KOPT-K1 (cell line): ENCODE measurements around the gene ITGB7.

Experiments used
- H3K27ac ChIP-seq: fragments of 200-600 bp; sonication (generic); 2 replicates; pipeline ENCODE4 v1.5.1; 2016; ENCODE audit warnings: antibody characterized with exemption, mild to moderate bottlenecking, low read depth, low read length; ENCODE audit not compliant: poor library complexity, severe bottlenecking
- H3K36me3 ChIP-seq: fragments of 200-600 bp; sonication (generic); 2 replicates; pipeline ENCODE4 v1.5.1; 2017; ENCODE audit warnings: antibody characterized with exemption, mild to moderate bottlenecking, low read length, moderate library complexity; ENCODE audit not compliant: insufficient read depth
- H3K9me3 ChIP-seq: fragments of 200-600 bp; sonication (generic); 2 replicates; pipeline ENCODE4 v1.5.1; 2017; ENCODE audit warnings: antibody characterized with exemption, low read length, mild to moderate bottlenecking; ENCODE audit not compliant: insufficient read depth, poor library complexity, severe bottlenecking

Gene ITGB7, protein sequence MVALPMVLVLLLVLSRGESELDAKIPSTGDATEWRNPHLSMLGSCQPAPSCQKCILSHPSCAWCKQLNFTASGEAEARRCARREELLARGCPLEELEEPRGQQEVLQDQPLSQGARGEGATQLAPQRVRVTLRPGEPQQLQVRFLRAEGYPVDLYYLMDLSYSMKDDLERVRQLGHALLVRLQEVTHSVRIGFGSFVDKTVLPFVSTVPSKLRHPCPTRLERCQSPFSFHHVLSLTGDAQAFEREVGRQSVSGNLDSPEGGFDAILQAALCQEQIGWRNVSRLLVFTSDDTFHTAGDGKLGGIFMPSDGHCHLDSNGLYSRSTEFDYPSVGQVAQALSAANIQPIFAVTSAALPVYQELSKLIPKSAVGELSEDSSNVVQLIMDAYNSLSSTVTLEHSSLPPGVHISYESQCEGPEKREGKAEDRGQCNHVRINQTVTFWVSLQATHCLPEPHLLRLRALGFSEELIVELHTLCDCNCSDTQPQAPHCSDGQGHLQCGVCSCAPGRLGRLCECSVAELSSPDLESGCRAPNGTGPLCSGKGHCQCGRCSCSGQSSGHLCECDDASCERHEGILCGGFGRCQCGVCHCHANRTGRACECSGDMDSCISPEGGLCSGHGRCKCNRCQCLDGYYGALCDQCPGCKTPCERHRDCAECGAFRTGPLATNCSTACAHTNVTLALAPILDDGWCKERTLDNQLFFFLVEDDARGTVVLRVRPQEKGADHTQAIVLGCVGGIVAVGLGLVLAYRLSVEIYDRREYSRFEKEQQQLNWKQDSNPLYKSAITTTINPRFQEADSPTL

DNA sequence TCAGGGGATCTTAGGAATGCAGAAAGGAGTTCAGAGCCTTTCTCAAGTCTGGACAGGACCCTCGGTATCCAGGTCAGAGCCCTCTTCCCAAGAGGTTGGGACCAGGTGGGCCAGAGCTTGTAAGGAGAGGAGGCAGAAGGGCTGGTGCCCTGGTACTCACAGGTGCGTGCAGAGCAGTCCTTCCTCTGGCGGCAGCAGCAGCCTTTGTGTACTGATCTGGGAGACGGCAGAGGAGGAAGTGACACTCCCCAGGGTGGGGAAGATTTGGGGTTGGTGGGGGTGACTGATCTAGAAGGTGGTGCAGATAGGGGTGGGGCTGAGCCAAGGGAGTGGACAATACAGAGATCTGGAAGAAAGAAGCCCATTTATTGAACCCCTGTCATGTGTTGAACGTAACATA lies at the start of gene ITGB7:
ITGB7 (minus strand) TSS at position 210 of the 400 bp plus-strand sequence. CDS start 6,808 bp downstream, outside the sequence.
- Histone ChIP-seq H3K9me3 (no peaks in the 10 kb centered on the region), H3K27ac (peak within 1 kb of the TSS; percentile 15), H3K36me3 (no peaks in the 10 kb centered on the region)

DNA sequence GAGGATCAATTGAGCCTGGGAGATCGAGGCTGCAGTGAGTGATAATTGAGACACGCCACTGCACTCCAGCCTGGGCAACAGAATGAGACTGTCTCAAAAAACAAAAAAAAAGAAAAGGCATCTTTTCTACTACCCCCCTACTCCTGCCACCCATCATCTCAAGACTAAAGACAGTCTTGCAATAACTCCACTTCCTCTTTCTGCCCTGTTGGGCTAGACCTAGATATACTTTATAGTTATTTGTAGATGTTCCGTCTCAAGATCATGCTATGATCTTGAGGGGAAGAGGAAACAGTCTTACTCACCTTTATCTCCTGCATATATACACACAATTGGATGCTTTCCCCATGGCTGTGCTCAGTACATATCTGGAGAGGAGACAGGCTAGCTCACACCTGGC lies 48.9 kb upstream of the ITGB7 start:
- H3K36me3 ChIP-seq, result peaks cover 27% of the 10 kb centered on the region
- no peaks in the 10 kb centered on the region for H3K9me3 ChIP-seq
- no peak overlapping the region for H3K27ac ChIP-seq

DNA sequence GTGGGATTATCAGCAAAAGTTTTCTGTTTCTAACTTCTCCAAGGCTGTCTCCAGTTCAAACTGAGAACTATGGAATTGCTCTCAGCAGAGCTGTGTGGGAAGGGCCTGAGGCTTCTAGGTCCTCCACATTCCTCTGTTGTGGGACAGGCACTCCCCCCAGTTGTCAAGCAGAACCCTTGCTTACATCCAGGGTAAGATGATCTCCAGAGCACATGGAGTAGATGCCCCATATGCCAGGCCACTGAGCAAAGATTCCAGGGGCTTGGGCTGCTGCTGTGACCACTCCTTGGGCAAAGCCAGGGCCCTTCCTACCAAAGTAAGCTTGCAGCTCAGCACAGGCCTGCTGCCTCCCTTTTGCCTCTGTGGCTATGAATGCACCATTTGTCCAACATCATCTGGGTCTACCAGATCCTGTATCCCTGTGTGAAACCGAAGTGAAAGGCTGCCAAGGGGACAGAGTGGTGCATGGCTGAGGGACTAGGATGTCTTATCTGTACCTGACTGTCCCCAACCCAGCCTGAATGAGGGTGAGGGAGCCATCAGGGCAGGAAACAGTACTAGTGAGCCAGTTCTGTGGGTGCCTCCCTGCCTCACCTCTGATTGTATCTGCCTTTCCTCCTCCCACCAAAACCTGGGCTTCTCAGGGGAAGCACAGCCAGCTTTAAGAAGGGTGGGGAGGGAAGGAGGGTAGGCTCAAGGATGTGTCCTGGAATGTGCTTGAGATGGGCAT lies 47.9 kb upstream of the ITGB7 start:
- no peak overlapping the region for H3K27ac ChIP-seq
- H3K9me3 ChIP-seq, result no peaks in the 10 kb centered on the region

DNA sequence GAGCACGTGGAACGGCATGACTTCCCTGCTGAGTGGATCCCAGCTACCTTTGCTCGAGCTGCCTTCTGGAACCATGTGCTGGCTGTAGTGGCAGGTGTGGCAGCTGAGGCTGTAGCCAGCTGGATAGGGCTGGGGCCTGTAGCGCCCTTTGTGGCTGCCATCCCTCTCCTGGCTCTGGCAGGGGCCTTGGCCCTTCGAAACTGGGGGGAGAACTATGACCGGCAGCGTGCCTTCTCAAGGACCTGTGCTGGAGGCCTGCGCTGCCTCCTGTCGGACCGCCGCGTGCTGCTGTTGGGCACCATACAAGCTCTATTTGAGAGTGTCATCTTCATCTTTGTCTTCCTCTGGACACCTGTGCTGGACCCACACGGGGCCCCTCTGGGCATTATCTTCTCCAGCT lies 46.2 kb upstream of the ITGB7 start:
- Histone ChIP-seq H3K9me3 (no peaks in the 10 kb centered on the region), H3K27ac (peak overlapping the region; percentile 75), H3K36me3 (peaks cover 27% of the 10 kb centered on the region)

More for the DNA sequence above, 47.9 kb upstream of the ITGB7 start:
- peaks cover 27% of the 10 kb centered on the region for H3K36me3 ChIP-seq

DNA sequence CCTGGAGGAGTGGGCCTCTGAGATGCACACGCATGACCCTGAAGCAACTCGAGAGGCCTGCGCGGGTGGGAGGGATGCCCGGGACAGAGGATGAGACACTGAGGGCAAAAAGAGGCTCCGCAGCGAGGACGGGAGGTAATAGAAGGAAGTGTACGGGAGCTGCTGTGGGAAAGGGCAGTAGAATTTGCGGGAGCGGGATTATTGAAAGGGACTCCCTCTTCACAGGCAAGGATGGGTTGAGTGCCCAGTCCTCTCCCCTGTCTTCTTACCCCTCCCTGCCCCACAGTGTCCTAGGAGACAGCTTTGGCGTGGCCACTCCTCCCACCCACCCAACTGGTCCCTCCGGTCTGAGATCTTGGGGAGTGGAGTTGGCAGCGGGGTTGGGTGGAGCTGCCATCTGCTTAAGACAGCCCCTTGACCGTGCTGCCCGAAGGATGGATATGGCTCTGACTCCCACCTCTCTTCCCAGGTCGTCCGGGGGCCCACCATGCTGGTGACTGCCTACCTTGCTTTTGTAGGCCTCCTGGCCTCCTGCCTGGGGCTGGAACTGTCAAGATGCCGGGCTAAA lies 45.4 kb upstream of the ITGB7 start:
- peak overlapping the region; percentile 75 for H3K27ac ChIP-seq
- H3K36me3 ChIP-seq, result peaks cover 27% of the 10 kb centered on the region
- H3K9me3 ChIP-seq, result no peaks in the 10 kb centered on the region

DNA sequence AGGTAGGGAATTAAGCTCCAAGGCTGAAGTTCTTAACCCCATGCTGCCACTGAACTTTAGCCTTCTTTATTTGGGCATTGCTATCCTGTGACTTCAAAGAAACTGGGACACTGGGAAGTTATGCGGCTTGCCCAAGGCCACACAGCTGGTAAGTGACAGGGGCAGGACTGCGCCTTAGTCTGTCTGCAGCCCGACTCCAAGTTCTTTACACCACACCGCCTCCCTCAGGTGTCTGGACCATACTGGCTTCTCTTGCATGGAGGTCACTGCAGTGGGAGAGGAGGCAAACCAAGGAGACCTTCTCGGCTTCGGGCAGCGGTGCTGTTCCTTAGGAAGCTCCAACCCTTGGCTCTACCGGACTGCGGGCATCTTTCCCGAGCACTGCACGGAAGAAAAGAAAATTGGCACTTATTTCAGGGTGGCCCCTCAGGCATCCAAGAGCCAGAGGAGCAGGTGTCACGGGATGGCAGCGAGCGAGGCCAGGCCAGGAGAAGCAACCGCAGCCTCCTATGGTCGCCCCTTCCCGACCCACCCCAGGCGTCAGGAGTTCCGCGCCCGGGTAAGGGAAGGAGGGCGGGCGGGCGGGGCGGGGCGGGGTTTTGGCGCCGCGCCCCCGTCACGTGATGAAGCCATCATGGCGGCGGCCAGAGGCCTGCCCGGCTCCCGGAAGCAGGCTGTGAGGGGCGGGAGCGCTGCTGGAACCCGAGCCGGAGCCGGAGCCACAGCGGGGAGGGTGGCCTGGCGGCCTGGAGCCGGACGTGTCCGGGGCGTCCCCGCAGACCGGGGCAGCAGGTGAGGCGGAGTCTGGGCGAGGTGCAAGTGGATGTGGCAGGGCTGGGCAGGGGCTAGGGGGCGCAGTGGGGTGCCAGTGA lies 44.7 kb upstream of the ITGB7 start:
- H3K36me3 ChIP-seq, result peaks cover 27% of the 10 kb centered on the region
- H3K9me3 ChIP-seq, result no peaks in the 10 kb centered on the region
- peak overlapping the region; percentile 75 for H3K27ac ChIP-seq

DNA sequence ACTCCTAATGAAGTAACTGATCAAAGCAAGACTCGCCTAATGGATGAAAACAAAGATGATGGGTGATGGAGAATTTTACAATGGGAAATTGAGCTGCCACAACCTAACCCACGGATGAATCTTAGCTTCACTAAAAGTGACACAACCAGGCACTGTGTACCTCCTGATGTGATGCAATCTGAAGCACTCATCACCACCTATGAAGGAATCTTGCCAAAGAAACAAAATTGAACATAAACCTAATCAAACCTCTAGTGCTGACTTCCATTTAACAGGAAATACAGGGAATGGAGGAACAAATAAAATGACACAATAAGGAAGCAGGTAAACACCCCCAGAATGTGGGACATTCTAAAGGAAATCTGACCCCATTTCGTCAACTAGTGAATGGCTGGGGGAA lies 38.2 kb upstream of the ITGB7 start:
- H3K36me3 ChIP-seq, result no peaks in the 10 kb centered on the region
- no peaks in the 10 kb centered on the region for H3K9me3 ChIP-seq
- no peak overlapping the region for H3K27ac ChIP-seq

DNA sequence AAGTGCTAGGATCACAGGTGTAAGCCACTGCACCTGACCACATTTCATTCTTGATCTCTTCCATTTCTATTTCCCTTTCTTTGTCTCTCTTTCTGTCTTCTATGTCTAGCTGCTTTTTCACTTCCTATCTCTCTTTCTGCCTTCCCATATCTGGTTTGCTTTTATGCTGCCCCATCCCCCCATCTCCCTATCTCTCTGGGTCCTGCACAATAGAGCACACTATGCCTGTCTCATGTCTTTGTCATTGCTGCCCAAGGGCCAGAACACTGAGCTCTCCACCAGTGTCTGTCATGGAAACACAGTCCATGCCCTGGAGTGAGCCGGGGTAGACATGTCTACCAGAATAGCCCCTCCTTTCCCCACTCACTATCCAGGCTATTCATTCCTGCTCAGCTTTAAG lies 37.3 kb upstream of the ITGB7 start:
- Histone ChIP-seq H3K27ac (no peak overlapping the region), H3K9me3 (no peaks in the 10 kb centered on the region), H3K36me3 (no peaks in the 10 kb centered on the region)

DNA sequence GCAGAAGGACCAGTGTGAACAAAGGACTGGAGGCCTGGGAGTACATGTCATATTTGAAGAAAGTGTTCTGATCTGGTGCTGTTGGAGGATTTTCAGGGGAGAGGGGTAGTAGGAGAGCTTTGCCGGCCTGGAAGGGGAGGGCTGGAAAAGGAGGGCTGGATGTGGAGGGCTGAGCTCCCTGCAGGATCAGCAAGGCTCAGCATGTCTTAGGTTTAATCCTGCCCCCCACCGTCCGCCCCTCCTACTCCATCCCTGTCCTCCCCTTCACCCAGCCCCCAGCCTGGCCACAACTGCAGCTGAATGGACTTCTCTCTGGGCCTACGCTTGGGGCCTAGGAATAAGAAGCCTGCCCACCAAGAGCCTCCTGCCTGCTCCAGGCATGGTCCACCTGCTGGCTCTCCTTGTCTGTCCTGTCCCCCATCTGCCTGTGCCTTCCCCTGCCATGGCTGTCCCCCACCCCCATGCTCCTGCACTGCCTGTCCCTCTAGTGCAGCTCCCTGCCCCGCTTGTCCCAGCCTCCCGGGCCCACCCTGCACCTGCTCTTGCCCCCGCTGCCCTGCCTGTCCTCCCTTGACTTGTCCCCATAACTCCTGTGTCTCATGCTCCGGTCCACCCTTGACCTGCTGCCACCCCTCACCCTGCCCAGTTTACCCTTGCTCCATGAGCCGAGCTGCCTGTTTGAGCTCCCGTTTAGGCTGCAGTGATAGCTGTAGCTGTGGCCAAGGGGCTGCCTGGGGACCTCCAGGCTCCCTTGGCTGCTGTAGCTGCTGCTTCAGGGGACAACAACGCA lies 34.8 kb upstream of the ITGB7 start:
- Histone ChIP-seq H3K27ac (no peak overlapping the region), H3K36me3 (no peaks in the 10 kb centered on the region), H3K9me3 (no peaks in the 10 kb centered on the region)

DNA sequence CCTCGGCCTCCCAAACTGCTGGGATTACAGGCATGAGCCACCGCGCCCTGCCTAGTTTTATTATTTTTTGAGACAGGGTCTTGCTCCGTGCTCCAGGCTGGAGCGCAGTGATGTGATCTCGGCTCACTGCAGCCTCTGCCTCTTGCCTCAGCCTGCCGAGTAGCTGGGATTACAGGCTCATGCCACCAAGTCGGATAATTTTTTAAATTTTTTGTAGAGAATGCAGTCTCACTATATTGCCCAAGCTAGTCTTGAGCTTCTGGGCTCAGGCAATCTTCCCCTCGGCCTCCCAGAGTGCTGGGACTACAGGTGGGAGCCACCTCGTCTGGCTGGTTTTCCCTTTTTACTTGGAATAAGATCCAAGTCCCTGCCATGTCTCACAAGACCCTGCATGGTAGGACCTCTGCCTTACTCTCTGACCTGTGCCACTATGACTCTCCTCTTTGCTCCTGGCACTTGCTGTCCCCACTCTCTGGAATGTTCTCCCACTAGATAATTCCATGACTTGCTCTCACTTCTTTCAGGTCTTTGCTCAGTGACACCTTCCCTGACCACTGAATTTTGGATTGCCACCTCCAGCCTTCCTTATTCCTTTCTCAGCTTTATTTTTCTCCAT lies 32.7 kb upstream of the ITGB7 start:
- Histone ChIP-seq H3K36me3 (no peaks in the 10 kb centered on the region), H3K27ac (no peak overlapping the region), H3K9me3 (no peaks in the 10 kb centered on the region)

DNA sequence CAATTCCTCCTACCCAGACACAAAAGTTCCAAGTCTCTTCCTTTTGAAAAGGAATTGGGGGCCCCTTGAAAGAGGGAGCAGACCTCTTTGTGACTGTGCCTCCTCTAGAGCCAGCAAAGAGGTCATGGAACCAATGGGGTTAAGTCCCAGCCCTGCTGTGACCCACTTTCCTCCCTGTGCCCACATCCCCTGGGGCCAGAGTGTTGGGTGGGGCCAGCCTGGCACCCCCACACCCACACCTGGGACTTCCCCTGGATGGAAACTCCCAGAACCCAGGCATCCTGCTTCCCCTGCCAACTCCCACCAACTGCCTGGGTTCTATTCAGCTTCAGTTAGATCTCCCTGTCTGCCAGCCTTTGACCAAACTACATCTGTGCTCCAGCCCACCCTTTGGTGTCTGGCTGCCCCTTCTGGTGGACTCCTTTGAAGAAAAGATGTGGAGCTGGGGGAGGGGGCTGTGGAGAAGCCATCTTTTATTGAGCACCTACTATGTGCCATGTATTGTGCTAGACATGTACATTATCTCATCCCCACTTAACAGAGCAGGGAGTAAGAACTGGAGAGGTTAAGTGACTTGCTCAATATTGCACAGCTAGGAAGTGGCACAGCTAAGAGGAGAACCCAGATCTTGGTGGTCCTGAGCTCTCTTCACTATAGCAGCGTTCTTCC lies 29.5 kb upstream of the ITGB7 start:
- H3K27ac ChIP-seq, result no peak overlapping the region
- H3K9me3 ChIP-seq, result no peaks in the 10 kb centered on the region
- no peaks in the 10 kb centered on the region for H3K36me3 ChIP-seq

DNA sequence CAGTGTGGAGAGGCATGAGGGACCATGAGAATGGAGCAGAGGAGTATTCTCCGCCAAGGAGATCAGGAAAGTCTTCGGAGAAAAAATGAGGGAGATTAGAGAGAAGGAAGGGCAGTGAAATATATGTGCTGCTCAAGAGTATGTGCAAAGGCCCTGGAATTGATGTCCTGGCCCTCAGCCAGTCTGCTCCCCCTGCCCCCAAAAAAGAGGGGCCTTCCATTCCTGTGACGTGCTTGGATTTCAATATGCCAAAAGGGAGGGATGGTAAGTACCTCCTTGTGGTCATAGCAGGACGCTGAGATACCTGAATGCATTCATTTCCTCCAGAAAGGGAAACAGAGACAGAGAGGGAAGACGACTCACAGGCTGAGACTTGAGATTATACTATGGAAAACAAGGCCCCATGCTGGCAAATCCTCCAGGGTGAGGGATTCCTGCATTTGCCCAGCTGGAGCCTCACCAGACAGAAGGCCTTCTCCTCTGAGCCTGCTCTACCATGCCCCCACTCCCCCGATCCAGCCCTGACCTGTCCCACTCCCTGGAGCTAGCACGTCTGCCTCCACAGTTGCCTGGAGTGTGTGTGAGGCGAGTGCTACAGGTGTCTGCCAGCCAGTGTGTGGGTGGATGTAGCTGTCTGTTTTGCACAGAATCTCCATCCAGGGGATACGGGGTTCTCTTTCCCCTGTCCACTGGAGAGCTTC lies 28.8 kb upstream of the ITGB7 start:
- H3K9me3 ChIP-seq, result no peaks in the 10 kb centered on the region
- H3K27ac ChIP-seq, result no peak overlapping the region
- H3K36me3 ChIP-seq, result no peaks in the 10 kb centered on the region
